DOHH2 (cell line): ENCODE results near the gene HIPK1.

Experiments used
- CTCF ChIP-seq: fragments of 200-600 bp; sonication (generic); IDR thresholded peaks from one replicate; pipeline ENCODE4 v1.5.1; 2014; ENCODE audit warnings: antibody characterized with exemption, mild to moderate bottlenecking, low read depth, low read length; ENCODE audit not compliant: poor library complexity, severe bottlenecking
- EZH2phosphoT487 ChIP-seq: fragments of 200-600 bp; sonication (generic); IDR thresholded peaks from 2 replicates; pipeline ENCODE4 v1.6.1; 2017; ENCODE audit warnings: borderline replicate concordance, mild to moderate bottlenecking, antibody characterized with exemption, low read length, moderate library complexity, mixed read lengths

GRCh38 chr1:113943028-113943811 is 14.1 kb downstream of the HIPK1 start:
- TF ChIP-seq CTCF (no peak), EZH2phosphoT487 (no peak)
